GM20000 (cell line): ENCODE results near the gene VPS45.
A peak's percentile ranks its signal among the peaks of the same experiment; 100 is the strongest.

Experiments
- DNase-seq: peaks from one replicate; pipeline ENCODE4 v3.0.0; 2012; ENCODE audit warnings: low spot score
- TF ChIP-seq, protein P1 (sequence below): IDR thresholded peaks from 2 replicates; pipeline ENCODE4 v1.5.1; 2012; ENCODE audit warnings: mild to moderate bottlenecking, control low read depth; ENCODE audit errors: extremely low read depth, missing control alignments

The VPS45 gene

GRCh38 chr1:150062113-150062512 lies 5.5 kb upstream of the VPS45 start:
- TF ChIP-seq, protein P1, sequence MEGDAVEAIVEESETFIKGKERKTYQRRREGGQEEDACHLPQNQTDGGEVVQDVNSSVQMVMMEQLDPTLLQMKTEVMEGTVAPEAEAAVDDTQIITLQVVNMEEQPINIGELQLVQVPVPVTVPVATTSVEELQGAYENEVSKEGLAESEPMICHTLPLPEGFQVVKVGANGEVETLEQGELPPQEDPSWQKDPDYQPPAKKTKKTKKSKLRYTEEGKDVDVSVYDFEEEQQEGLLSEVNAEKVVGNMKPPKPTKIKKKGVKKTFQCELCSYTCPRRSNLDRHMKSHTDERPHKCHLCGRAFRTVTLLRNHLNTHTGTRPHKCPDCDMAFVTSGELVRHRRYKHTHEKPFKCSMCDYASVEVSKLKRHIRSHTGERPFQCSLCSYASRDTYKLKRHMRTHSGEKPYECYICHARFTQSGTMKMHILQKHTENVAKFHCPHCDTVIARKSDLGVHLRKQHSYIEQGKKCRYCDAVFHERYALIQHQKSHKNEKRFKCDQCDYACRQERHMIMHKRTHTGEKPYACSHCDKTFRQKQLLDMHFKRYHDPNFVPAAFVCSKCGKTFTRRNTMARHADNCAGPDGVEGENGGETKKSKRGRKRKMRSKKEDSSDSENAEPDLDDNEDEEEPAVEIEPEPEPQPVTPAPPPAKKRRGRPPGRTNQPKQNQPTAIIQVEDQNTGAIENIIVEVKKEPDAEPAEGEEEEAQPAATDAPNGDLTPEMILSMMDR: no peak
- DNase-seq: no peak

GRCh38 chr1:150065184-150065871 lies 2.2 kb upstream of the VPS45 start:
- TF ChIP-seq, protein P1: no peak
- no peak for DNase-seq

DNA sequence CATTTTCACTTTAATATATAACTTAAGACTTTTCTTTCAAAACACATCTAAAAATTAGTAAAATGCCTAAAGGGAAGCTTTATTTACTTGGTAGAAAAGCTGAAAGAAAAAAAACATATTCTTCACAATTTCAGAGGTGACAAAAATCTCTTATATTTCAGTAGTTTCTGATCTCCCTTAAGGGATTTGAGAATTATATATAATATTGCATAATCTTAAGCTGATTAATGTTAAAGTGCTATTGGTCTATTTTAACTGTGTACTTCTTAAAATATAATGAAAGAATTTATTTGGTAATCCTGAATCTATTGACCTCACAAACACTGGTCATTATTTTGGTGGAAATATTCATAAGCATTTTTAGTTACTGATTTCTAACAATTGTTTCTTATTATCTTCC lies 1.2 kb upstream of the VPS45 start:
- TF ChIP-seq, protein P1: no peak
- DNase-seq: no peak

GRCh38 chr1:150066838-150067183 lies 765 bp upstream of the VPS45 start:
- TF ChIP-seq, protein P1: no peak
- DNase-seq: peak; percentile 20

- DNase-seq: no peak
- TF ChIP-seq, protein P1: no peak
These were observed 496 bp downstream of the VPS45 start for GRCh38 chr1:150068109-150068435.

- TF ChIP-seq, protein P1: no peak
- no peak for DNase-seq
These were observed 2.3 kb downstream of the VPS45 start for GRCh38 chr1:150069923-150070322.

DNA sequence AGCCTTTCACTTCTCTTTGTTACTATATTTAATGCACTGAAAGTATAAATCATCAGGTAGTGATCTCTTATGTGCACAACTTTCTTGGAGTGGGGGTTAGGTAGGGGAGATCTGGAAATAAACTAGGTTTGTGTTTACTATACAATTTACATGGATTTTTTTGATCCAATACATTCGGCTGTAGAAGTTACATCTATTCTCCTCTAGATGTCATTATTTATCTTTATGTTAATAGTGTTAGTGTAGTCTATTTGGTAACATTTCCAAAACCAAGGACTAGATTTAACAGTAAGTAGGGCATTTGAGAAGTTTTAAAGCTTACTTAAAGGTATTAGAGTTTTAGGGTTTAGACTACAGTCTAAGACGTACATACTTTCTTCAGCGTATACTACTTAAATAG lies 5.4 kb downstream of the VPS45 start:
- TF ChIP-seq, protein P1: no peak
- peak; percentile 19 for DNase-seq
